Measurements from ENCODE around the gene TFDP2. TPM values are rescaled to one million over a fixed set of nuclear protein-coding genes. Genes with fewer than 3 reads are reported as not detected.

Gene TFDP2
- total and polyA plus RNA-seq, 2 donors from 2014 or later: 38.7 to 50.6 TPM

DNA sequence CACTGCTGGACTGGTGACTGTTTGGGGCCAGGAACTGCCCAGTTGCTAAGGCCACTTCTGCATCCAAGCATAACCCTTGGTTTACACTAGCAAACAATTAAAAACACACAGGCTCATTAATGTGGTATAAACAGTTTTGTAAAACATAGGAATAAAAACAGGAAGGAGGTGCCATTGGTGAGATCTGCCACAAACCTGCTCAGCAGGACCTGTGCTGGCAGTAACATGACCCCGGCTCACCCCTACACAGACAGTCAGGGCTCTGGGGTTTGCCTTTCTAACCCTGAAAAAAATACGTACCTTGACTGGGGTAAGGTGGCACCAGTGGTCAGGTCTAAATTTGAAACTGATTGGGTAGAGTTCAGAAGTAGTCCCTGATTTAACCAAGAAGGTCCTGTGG lies 196.7 kb downstream of the TFDP2 start:
- TF ChIP-seq, protein P1, sequence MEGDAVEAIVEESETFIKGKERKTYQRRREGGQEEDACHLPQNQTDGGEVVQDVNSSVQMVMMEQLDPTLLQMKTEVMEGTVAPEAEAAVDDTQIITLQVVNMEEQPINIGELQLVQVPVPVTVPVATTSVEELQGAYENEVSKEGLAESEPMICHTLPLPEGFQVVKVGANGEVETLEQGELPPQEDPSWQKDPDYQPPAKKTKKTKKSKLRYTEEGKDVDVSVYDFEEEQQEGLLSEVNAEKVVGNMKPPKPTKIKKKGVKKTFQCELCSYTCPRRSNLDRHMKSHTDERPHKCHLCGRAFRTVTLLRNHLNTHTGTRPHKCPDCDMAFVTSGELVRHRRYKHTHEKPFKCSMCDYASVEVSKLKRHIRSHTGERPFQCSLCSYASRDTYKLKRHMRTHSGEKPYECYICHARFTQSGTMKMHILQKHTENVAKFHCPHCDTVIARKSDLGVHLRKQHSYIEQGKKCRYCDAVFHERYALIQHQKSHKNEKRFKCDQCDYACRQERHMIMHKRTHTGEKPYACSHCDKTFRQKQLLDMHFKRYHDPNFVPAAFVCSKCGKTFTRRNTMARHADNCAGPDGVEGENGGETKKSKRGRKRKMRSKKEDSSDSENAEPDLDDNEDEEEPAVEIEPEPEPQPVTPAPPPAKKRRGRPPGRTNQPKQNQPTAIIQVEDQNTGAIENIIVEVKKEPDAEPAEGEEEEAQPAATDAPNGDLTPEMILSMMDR (IDR thresholded peaks at IDR 0.05; ENCODE audit: borderline replicate concordance, extremely low read depth, insufficient read depth): no peak
- DNase-seq (no peak), FAIRE-seq (no peak)
- Histone ChIP-seq H3K27me3 (ENCODE audit: control insufficient read depth, insufficient read depth, low read length) (no peaks in the 10 kb centered on the region), H3K27ac (ENCODE audit: low read depth in 2 of 2, low read length in 2 of 2) (peak overlapping the region; percentile 9 to 44), H3K9me3 (ENCODE audit: control insufficient read depth in 2 of 3, insufficient read depth in 1 of 3, low read length in 3 of 3) (no peaks in the 10 kb centered on the region), H3K36me3 (ENCODE audit: control insufficient read depth in 2 of 3, insufficient read depth in 3 of 3, low read length in 3 of 3) (no peaks in the 10 kb centered on the region), H3K9ac (ENCODE audit: low read length in 3 of 3) (no peak overlapping the region), H3K4me1 (ENCODE audit: control insufficient read depth in 2 of 3, insufficient read depth in 2 of 3, low read depth in 1 of 3, low read length in 3 of 3) (peaks cover 0 to 7% (median 3%) of the 10 kb centered on the region in 3 donors), H3K4me3 (ENCODE audit: low read length in 3 of 3) (no peak overlapping the region)
- intact Hi-C loops (cut with DNase I): no loop called here

DNA sequence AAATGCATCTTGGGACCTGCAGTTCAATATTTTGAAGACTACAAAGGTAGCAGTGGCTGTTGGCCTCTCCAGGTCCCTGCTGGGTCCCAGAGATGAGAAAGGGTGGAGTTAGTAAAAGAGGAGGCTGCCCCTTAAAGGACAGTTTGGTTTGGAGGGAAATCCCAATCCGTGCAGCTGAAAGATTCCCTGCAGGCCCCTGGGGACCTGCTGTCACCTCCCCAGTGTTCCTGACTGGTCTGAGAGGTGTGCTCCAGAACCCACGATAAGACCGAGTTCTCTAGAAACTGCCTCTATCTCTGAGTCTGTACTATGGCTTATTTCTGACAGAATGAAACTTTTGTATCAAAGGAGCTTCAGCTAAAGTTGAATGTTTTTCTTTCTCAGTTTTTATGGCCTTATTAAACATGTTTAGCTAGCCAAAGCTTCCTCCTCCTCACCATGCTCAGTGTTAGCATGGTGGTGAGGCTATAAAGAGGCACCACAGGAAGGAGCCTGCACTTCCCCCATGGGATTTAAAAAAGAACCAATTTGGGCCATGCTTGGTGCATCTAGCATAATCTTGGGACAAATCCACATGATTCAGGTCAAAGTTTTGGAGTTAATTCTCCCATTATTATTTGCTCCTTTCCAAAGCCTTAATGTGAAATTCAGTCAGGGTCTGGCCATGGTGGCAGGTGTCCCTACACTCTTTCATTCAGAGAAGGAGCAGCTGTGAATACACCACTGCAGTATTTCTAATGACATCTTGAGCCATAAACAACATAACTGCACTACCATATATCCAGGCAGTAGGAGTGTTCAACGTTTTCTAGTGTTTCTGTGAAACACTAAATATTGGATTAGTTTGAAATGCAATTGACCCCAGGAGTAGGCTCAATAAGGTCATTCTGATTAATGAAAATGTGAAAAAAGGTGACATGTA lies 198.5 kb downstream of the TFDP2 start:
- Histone ChIP-seq H3K4me1 (ENCODE audit: control insufficient read depth in 2 of 3, insufficient read depth in 2 of 3, low read depth in 1 of 3, low read length in 3 of 3) (peaks cover 0 to 7% (median 3%) of the 10 kb centered on the region in 3 donors), H3K36me3 (ENCODE audit: control insufficient read depth in 2 of 3, insufficient read depth in 3 of 3, low read length in 3 of 3) (no peaks in the 10 kb centered on the region), H3K9me3 (ENCODE audit: control insufficient read depth in 2 of 3, insufficient read depth in 1 of 3, low read length in 3 of 3) (no peaks in the 10 kb centered on the region), H3K4me3 (ENCODE audit: low read length in 3 of 3) (no peak overlapping the region), H3K27ac (ENCODE audit: low read depth in 2 of 2, low read length in 2 of 2) (no peak overlapping the region), H3K27me3 (ENCODE audit: control insufficient read depth, insufficient read depth, low read length) (no peaks in the 10 kb centered on the region), H3K9ac (ENCODE audit: low read length in 3 of 3) (no peak overlapping the region)
- FAIRE-seq (no peak), DNase-seq (no peak)
- intact Hi-C loops (cut with DNase I): no loop called here
- TF ChIP-seq, protein P1 (IDR thresholded peaks at IDR 0.05; ENCODE audit: borderline replicate concordance, extremely low read depth, insufficient read depth): no peak

DNA sequence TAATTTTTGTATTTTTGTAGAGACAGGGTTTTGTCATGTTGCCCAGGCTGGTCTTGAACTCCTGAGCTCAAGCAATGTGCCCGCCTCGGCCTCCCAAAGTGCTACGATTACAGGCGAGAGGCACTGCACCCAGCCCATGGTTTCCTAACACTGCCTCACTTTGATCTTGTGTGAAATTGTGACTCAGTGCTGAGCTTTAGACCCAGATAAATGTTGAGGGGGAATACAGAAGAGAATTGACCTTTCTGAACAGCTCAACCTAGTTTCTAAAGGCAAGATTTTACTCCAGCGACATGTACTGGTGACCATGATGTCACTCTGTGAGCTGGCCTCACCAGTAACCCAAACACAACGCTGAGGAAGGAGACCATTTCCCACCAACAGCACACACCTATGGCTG lies 199.4 kb downstream of the TFDP2 start:
- no peak for FAIRE-seq
- Histone ChIP-seq H3K27ac (ENCODE audit: low read depth in 2 of 2, low read length in 2 of 2) (no peak overlapping the region), H3K4me1 (ENCODE audit: control insufficient read depth in 2 of 3, insufficient read depth in 2 of 3, low read depth in 1 of 3, low read length in 3 of 3) (peaks cover 0 to 3% (median under 1%) of the 10 kb centered on the region in 3 donors), H3K4me3 (ENCODE audit: low read length in 3 of 3) (no peak overlapping the region), H3K9me3 (ENCODE audit: control insufficient read depth in 2 of 3, insufficient read depth in 1 of 3, low read length in 3 of 3) (no peaks in the 10 kb centered on the region), H3K36me3 (ENCODE audit: control insufficient read depth in 2 of 3, insufficient read depth in 3 of 3, low read length in 3 of 3) (no peaks in the 10 kb centered on the region), H3K27me3 (ENCODE audit: control insufficient read depth, insufficient read depth, low read length) (no peaks in the 10 kb centered on the region), H3K9ac (ENCODE audit: low read length in 3 of 3) (no peak overlapping the region)
- TF ChIP-seq, protein P1 (IDR thresholded peaks at IDR 0.05; ENCODE audit: borderline replicate concordance, extremely low read depth, insufficient read depth): no peak
- no peak for DNase-seq
- intact Hi-C loops (cut with DNase I): no loop called here

All from kidney (tissue), 14 donors.